Thyroid gland (tissue), 4 donors: ENCODE results near the gene BRD2. TPM values are rescaled to one million over a fixed set of nuclear protein-coding genes. Genes with fewer than 3 reads are reported as not detected.

Source experiments
- DNase-seq, 2 donors: peaks; one replicate each; pipeline ENCODE4 v3.0.0-alpha.2; 2019
- H3K27ac ChIP-seq, 3 donors: fragments of 200-600 bp; sonication (generic); 1 replicate in 2 of 3; 2 replicates in 1 of 3; pipeline ENCODE4 v1.5.1; 2016 to 2019; ENCODE audit warnings: mild to moderate bottlenecking in 1 of 3, moderate library complexity in 1 of 3
- H3K27me3 ChIP-seq: fragments of 200-600 bp; sonication (generic); one replicate; pipeline ENCODE4 v1.5.1; 2019
- H3K36me3 ChIP-seq, 2 donors: fragments of 200-600 bp; sonication (generic); one replicate each; pipeline ENCODE4 v1.5.1; 2016 to 2019
- H3K4me1 ChIP-seq, 2 donors: fragments of 200-600 bp; sonication (generic); one replicate each; pipeline ENCODE4 v1.5.1; 2017 to 2019
- H3K4me3 ChIP-seq, 3 donors: fragments of 200-600 bp; sonication (generic); replicated peaks in 1 of 3; 1 replicate in 2 of 3; 2 replicates in 1 of 3; pipeline ENCODE4 v1.5.1; 2016; ENCODE audit warnings: mild to moderate bottlenecking in 1 of 3
- H3K9me3 ChIP-seq: fragments of 200-600 bp; sonication (generic); one replicate; pipeline ENCODE4 v1.5.1; 2017
- CTCF ChIP-seq, 6 experiments: fragments of 200-600 bp in 3 of 6; fragments of 450-650 bp in 3 of 6; sonication (generic) in 3 of 6; IDR thresholded peaks; one replicate each; pipeline ENCODE4 v1.5.1; 2016 to 2019; ENCODE audit warnings: antibody characterized with exemption in 6 of 6, mild to moderate bottlenecking in 2 of 6, inconsistent platforms in 1 of 6, moderate library complexity in 1 of 6
- POLR2A ChIP-seq, 2 donors: fragments of 450-650 bp; IDR thresholded peaks; one replicate each; pipeline ENCODE4 v1.6.1; 2017; ENCODE audit warnings: antibody characterized with exemption in 2 of 2, mild to moderate bottlenecking in 2 of 2, moderate library complexity in 1 of 2
- WGBS, 2 donors: methylation state at CpG; one replicate each; pipeline ENCODE4 v1.1.5; 2017; 5-methylcytosine and 5-hydroxymethylcytosine counted together
- intact Hi-C: fragments of 100-400 bp; cut with DNase I; formaldehyde crosslinking; loops from one replicate; pipeline ENCODE4 v1.15.1; 2023
- total RNA-seq, 4 donors: library from RNA; depleted of rRNA; stranded (reverse); fragments of >200 nt; gene quantifications; one replicate each; pipeline ENCODE4 v1.2.3, GENCODE V29; 2016

Gene BRD2
- total RNA-seq, 4 donors from 2014 or later = 206 to 282 (median 238) TPM

- intact Hi-C loops = loop anchor here (5.0 to 10.0 kb wide), 3 partner anchors 67 to 234 kb away; partner anchors contain the start of gene HLA-DPB1
- H3K27ac ChIP-seq = no peak overlapping the region
- no peaks in the 10 kb centered on the region for H3K9me3 ChIP-seq
- DNase-seq = no peak
- H3K4me3 ChIP-seq = no peak overlapping the region
- 72 to 76% methylated on average over 7 of the region's 7 CpGs for WGBS, 2 donors
- no peaks in the 10 kb centered on the region for H3K4me1 ChIP-seq
- no peaks in the 10 kb centered on the region for H3K36me3 ChIP-seq
- TF ChIP-seq POLR2A (IDR thresholded peaks at IDR 0.05) = no peak
- TF ChIP-seq CTCF (IDR thresholded peaks at IDR 0.05) = no peak
- peaks cover 3% of the 10 kb centered on the region for H3K27me3 ChIP-seq
These were observed 42.0 kb downstream of the BRD2 start for GRCh38 chr6:33010356-33010755.

DNA sequence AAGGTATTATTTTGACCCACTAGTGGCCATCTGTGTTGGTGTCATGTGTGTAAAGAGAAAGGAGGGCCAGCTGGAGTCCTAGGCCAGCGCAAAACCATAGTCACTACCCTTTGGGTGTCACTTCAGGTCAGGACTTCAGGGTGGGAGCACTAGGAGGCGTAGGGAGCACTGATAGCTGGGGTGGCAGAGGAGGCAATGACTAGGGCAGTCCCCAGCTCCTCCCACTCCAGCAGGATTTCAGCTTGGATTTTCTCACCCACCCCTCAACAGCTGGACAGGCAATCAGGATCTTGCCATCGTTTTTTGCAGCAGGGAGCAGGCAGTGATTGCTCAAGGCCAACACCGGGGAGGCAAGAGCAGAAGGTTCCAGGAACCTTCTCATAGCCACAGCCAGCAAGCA, 45.2 kb downstream of the BRD2 start:
- Histone ChIP-seq H3K27ac (no peak overlapping the region), H3K4me3 (no peak overlapping the region), H3K9me3 (no peaks in the 10 kb centered on the region), H3K36me3 (no peaks in the 10 kb centered on the region), H3K4me1 (peaks cover 0 to 7% of the 10 kb centered on the region in 2 donors), H3K27me3 (peaks cover 3% of the 10 kb centered on the region)
- intact Hi-C loops = loop anchor here (5.0 to 10.0 kb wide), 3 partner anchors 64 to 231 kb away; partner anchors contain the start of gene HLA-DPB1
- no peak for TF ChIP-seq POLR2A (IDR thresholded peaks at IDR 0.05)
- no peak for TF ChIP-seq CTCF (IDR thresholded peaks at IDR 0.05)
- DNase-seq = no peak
- 46 to 62% methylated on average over 4 of the region's 4 CpGs for WGBS, 2 donors

DNA sequence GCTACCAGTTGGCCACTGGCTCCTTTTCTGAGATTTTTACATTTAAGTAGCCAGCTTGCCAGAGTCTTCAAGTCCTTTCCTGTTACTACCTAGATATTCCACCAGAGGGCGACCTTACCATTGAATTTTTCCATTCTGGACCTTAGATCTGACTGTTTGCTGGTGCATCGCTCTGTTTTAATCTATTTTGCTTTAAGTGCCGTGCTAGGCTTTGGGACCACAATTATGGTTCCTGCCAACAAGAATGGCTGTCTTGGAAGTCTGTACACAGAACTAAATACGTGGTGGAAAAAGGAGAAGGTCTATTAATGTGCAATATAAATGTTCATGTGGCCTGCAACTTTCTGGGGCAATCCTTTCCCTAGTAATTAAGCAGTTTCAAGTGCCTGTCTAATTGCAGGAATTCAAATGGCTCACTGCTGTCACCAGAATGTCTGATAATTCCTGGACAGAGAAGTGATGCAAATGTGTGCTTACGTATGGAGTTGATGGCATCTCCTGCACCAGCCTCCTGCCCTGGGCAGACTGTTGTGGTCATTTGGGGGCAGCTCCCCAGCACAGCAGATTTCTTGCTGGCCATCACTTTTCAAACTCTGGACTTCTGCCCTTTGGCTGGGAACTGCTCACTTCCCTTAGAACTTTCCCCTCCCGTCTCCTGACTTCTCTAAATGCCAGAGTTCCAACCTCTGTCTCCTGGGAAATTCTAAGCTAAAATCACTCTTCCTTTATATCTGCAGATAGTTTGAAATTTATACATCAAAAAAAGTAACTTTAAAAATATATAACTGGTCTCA, 46.6 kb downstream of the BRD2 start:
- intact Hi-C loops = loop anchor here (5.0 to 10.0 kb wide), 3 partner anchors 62 to 230 kb away; partner anchors contain the start of gene HLA-DPB1
- H3K27ac ChIP-seq = no peak overlapping the region
- peak; percentile 9 to 25 for DNase-seq
- peaks cover 3% of the 10 kb centered on the region for H3K27me3 ChIP-seq
- H3K4me1 ChIP-seq = peaks cover 5 to 17% of the 10 kb centered on the region in 2 donors
- TF ChIP-seq CTCF (IDR thresholded peaks at IDR 0.05) (peak; percentile 48 to 83 (median 76)), POLR2A (IDR thresholded peaks at IDR 0.05) (no peak)
- WGBS, 2 donors = 21 to 26% methylated on average over 6 of the region's 6 CpGs
- H3K36me3 ChIP-seq = no peaks in the 10 kb centered on the region
- no peak overlapping the region for H3K4me3 ChIP-seq
- no peaks in the 10 kb centered on the region for H3K9me3 ChIP-seq

- 77 to 81% methylated on average over 11 of the region's 11 CpGs for WGBS, 2 donors
- peaks cover 5 to 17% of the 10 kb centered on the region in 2 donors for H3K4me1 ChIP-seq
- no peaks in the 10 kb centered on the region for H3K36me3 ChIP-seq
- H3K9me3 ChIP-seq = no peaks in the 10 kb centered on the region
- peaks cover 3% of the 10 kb centered on the region for H3K27me3 ChIP-seq
- TF ChIP-seq POLR2A (IDR thresholded peaks at IDR 0.05) = no peak
- no peak for TF ChIP-seq CTCF (IDR thresholded peaks at IDR 0.05)
- H3K4me3 ChIP-seq = no peak overlapping the region
- no peak for DNase-seq
- H3K27ac ChIP-seq = no peak overlapping the region
- intact Hi-C loops = loop anchor here (10.0 kb wide), 1 partner anchor 229 kb away; no protein-coding TSS in a partner anchor
These were observed 47.4 kb downstream of the BRD2 start for GRCh38 chr6:33015798-33016197.

GRCh38 chr6:33017018-33017417, 48.6 kb downstream of the BRD2 start:
- Histone ChIP-seq H3K4me3 (no peak overlapping the region), H3K27ac (no peak overlapping the region), H3K36me3 (no peaks in the 10 kb centered on the region), H3K27me3 (peaks cover 3% of the 10 kb centered on the region), H3K4me1 (peaks cover 5 to 17% of the 10 kb centered on the region in 2 donors), H3K9me3 (no peaks in the 10 kb centered on the region)
- intact Hi-C loops = loop anchor here (10.0 kb wide), 1 partner anchor 228 kb away; no protein-coding TSS in a partner anchor
- TF ChIP-seq CTCF (IDR thresholded peaks at IDR 0.05) (no peak), POLR2A (IDR thresholded peaks at IDR 0.05) (no peak)
- WGBS, 2 donors = 72 to 81% methylated on average over 4 of the region's 4 CpGs
- DNase-seq = no peak
